ENCODE results near the gene RGS8.

GRCh38 chr1:182726912-182727311 is 42.5 kb upstream of the RGS8 start:
- TF ChIP-seq EZH2 (IDR thresholded peaks at IDR 0.05; ENCODE audit: insufficient read depth, poor library complexity, severe bottlenecking) (no peak), EZH2phosphoT487 (IDR thresholded peaks at IDR 0.05; ENCODE audit: insufficient read depth, low read depth) (no peak)
